ENCODE measurements around the gene PRM1. TPM values are rescaled to one million over a fixed set of nuclear protein-coding genes. Genes with fewer than 3 reads are reported as not detected.

PRM1 gene
- total and polyA plus RNA-seq, 2 of the 13 experiments (the other 11 are each of a cell fraction or from before 2014, with no cell fraction given) = not detected

DNA sequence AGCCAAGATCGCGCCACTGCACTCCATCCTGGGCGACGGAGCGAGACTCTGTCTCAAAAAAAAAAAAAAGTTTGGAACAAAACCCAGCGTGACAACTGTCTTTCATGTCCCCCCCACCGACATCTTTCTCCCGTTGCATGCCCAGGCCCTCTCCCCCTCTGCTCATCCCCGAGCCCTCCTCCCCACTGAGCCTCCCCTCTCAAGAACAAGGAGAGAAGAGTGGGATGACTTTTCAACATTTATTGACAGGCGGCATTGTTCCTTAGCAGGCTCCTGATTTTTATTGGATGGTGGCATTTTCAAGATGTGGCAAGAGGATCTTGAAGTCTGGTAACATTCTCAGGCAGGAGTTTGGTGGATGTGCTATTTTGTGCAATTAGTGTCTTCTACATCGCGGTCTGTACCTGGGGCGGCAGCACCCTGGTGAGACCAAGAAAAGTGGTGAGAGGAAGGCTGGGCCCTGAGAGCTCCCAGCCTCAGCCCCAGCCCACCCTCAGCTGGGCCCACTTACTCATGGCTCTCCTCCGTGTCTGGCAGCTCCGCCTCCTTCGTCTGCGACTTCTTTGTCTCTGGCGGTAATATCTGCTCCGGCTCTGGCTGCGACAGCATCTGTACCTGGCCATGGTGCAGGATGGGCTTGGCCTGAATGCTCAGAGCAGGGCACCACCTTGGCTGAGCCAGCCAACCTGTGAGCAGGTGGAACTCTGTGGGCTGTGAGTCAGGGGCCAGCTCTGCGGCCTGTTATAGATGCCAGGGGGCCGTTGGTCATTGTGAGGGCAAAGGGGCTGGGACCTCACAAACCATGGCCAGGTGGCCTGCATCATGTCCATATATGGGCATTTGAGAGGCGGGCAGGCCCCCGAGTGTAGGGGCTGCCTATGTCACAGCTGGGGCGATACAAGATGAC lies at the start of gene PRM1 (continued):
- TF ChIP-seq, protein P1, sequence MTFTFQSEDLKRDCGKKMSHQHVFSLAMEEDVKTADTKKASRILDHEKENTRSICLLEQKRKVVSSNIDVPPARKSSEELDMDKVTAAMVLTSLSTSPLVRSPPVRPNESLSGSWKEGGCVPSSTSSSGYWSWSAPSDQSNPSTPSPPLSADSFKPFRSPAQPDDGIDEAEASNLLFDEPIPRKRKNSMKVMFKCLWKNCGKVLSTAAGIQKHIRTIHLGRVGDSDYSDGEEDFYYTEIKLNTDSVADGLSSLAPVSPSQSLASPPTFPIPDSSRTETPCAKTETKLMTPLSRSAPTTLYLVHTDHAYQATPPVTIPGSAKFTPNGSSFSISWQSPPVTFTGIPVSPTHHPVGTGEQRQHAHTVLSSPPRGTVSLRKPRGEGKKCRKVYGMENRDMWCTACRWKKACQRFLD (CRISPR knock-in tag; IDR thresholded peaks at IDR 0.05; ENCODE audit: borderline replicate concordance) = no peak
- TF ChIP-seq, protein P2, sequence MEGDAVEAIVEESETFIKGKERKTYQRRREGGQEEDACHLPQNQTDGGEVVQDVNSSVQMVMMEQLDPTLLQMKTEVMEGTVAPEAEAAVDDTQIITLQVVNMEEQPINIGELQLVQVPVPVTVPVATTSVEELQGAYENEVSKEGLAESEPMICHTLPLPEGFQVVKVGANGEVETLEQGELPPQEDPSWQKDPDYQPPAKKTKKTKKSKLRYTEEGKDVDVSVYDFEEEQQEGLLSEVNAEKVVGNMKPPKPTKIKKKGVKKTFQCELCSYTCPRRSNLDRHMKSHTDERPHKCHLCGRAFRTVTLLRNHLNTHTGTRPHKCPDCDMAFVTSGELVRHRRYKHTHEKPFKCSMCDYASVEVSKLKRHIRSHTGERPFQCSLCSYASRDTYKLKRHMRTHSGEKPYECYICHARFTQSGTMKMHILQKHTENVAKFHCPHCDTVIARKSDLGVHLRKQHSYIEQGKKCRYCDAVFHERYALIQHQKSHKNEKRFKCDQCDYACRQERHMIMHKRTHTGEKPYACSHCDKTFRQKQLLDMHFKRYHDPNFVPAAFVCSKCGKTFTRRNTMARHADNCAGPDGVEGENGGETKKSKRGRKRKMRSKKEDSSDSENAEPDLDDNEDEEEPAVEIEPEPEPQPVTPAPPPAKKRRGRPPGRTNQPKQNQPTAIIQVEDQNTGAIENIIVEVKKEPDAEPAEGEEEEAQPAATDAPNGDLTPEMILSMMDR (CRISPR knock-in tag; IDR thresholded peaks at IDR 0.05) = no peak
- 0 out of 2 replicates have a peak, but pooled peaks have one; percentile 47 for TF ChIP-seq GZF1 (CRISPR knock-in tag; IDR thresholded peaks at IDR 0.05)
- no peak for TF ChIP-seq ZNF274 (CRISPR knock-in tag; IDR thresholded peaks at IDR 0.05)
- 0 out of 2 replicates have a peak, but pooled peaks have one; percentile 77 for TF ChIP-seq NCOA5 (CRISPR knock-in tag; IDR thresholded peaks at IDR 0.05)
- TF ChIP-seq ZNF546 (CRISPR knock-in tag; conservative IDR thresholded peaks at IDR 0.05) = 0 out of 2 replicates have a peak, but pooled peaks have one; percentile 19
- no peak for TF ChIP-seq HMG20B (CRISPR knock-in tag; conservative IDR thresholded peaks at IDR 0.05)
- TF ChIP-seq, protein P3, sequence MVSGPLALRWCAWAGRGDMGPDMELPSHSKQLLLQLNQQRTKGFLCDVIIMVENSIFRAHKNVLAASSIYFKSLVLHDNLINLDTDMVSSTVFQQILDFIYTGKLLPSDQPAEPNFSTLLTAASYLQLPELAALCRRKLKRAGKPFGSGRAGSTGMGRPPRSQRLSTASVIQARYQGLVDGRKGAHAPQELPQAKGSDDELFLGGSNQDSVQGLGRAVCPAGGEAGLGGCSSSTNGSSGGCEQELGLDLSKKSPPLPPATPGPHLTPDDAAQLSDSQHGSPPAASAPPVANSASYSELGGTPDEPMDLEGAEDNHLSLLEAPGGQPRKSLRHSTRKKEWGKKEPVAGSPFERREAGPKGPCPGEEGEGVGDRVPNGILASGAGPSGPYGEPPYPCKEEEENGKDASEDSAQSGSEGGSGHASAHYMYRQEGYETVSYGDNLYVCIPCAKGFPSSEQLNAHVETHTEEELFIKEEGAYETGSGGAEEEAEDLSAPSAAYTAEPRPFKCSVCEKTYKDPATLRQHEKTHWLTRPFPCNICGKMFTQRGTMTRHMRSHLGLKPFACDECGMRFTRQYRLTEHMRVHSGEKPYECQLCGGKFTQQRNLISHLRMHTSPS (CRISPR knock-in tag; IDR thresholded peaks at IDR 0.05; ENCODE audit: low read depth) = no peak
- TF ChIP-seq ZFP1 (CRISPR knock-in tag; IDR thresholded peaks at IDR 0.05) = no peak
- no peak for TF ChIP-seq ASH2L (IDR thresholded peaks at IDR 0.05; ENCODE audit: insufficient read length, low read depth, low read length)
- TF ChIP-seq, protein P4, sequence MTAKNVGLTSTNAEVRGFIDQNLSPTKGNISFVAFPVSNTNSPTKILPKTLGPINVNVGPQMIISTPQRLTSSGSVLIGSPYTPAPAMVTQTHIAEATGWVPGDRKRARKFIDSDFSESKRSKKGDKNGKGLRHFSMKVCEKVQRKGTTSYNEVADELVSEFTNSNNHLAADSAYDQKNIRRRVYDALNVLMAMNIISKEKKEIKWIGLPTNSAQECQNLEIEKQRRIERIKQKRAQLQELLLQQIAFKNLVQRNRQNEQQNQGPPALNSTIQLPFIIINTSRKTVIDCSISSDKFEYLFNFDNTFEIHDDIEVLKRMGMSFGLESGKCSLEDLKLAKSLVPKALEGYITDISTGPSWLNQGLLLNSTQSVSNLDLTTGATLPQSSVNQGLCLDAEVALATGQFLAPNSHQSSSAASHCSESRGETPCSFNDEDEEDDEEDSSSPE (CRISPR knock-in tag; IDR thresholded peaks at IDR 0.05) = no peak
- no peak for TF ChIP-seq PPARG (CRISPR knock-in tag; conservative IDR thresholded peaks at IDR 0.05)
- TF ChIP-seq, protein P5, sequence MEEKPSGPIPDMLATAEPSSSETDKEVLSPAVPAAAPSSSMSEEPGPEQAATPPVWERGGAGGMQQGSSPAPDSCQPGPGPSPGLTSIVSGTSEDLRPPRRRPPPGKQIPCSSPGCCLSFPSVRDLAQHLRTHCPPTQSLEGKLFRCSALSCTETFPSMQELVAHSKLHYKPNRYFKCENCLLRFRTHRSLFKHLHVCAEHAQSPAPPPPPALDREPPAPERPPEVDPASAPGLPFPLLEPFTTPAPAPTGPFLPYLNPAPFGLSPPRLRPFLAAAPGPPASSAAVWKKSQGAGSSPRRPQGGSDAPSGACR (CRISPR knock-in tag; IDR thresholded peaks at IDR 0.05) = no peak; the same call in 1 of the 2 replicates
- TF ChIP-seq, protein P6, sequence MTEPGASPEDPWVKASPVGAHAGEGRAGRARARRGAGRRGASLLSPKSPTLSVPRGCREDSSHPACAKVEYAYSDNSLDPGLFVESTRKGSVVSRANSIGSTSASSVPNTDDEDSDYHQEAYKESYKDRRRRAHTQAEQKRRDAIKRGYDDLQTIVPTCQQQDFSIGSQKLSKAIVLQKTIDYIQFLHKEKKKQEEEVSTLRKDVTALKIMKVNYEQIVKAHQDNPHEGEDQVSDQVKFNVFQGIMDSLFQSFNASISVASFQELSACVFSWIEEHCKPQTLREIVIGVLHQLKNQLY (CRISPR knock-in tag; IDR thresholded peaks at IDR 0.05) = no peak
- TF ChIP-seq XBP1 (CRISPR knock-in tag; IDR thresholded peaks at IDR 0.05) = no peak
- no peak for TF ChIP-seq ELF3 (CRISPR knock-in tag; IDR thresholded peaks at IDR 0.05)
- TF ChIP-seq BRCA1 (CRISPR knock-in tag; IDR thresholded peaks at IDR 0.05) = no peak
- TF ChIP-seq HNRNPK (IDR thresholded peaks at IDR 0.05; ENCODE audit: low read depth, low read length, poor library complexity, severe bottlenecking) = no peak
- no peak for TF ChIP-seq RXRB (CRISPR knock-in tag; IDR thresholded peaks at IDR 0.05; ENCODE audit: borderline replicate concordance)
- TF ChIP-seq KLF6 (CRISPR knock-in tag; IDR thresholded peaks at IDR 0.05) = no peak
- no peak for TF ChIP-seq RFX1 (IDR thresholded peaks at IDR 0.05)
- TF ChIP-seq TOE1 (CRISPR knock-in tag; IDR thresholded peaks at IDR 0.05) = no peak
- TF ChIP-seq LCORL (IDR thresholded peaks at IDR 0.05) = no peak
- TF ChIP-seq LCORL (CRISPR knock-in tag; IDR thresholded peaks at IDR 0.05) = no peak
